K562 (cell line): Measurements from ENCODE around the gene CNFN. TPM values are rescaled to one million over a fixed set of nuclear protein-coding genes. Genes with fewer than 3 reads are reported as not detected.
A peak's percentile ranks its signal among the peaks of the same experiment; 100 is the strongest.

Experiments used
- ATAC-seq: fragments of 200-7000 bp; cut with Tn5 transposase; 3 replicates; pipeline ENCODE4 v1.9.1; 2020; ENCODE audit warnings: moderate library complexity
- BruUV-seq: library from RNA; stranded (reverse); fragments of 400-500 nt; replicated peaks from 2 replicates; lab custom pipeline; 2021; lab: Mats Ljungman, UMichigan
- CTCF ChIA-PET: fragments of 300-600 bp; formaldehyde crosslinking; extraction: SDS; loops from one replicate; lab custom pipeline; 2021; ENCODE audit warnings: low intra/inter-chr PET ratio; lab: Yijun Ruan, JAX
- POLR2A ChIA-PET: fragments of 300-600, 350-650 bp; sonication (Branson Sonifier 250); formaldehyde crosslinking; extraction: SDS; loops from one replicate; lab custom pipeline; 2021; ENCODE audit warnings: antibody characterized with exemption, inconsistent platforms; lab: Yijun Ruan, JAX
- DNase-seq, 4 experiments: peaks; one replicate each; pipeline versions ENCODE4 v3.0.0 to v3.0.0-alpha.2; 2011 to 2018; ENCODE audit warnings: low spot score in 3 of 4, mixed read lengths in 3 of 4; ENCODE audit errors: extremely low read depth in 1 of 4
- FAIRE-seq: peaks from 2 replicates; lab custom pipeline; 2011; peaks lifted over from hg19 to GRCh38; lab: Jason Lieb, UNC
- H2AFZ ChIP-seq: 2 replicates; pipeline ENCODE4 v1.6.0; 2011; ENCODE audit warnings: low read depth, low read length, control low read depth, inconsistent platforms
- H3K27ac ChIP-seq: fragments of 200-600 bp; 3 replicates; pipeline ENCODE4 v1.8.0; 2011; ENCODE audit warnings: low read depth, mild to moderate bottlenecking, control low read depth, inconsistent platforms, low read length, moderate library complexity, mixed read lengths; ENCODE audit errors: extremely low read depth
- H3K27me3 ChIP-seq, 2 experiments: fragments of 300-600 bp in 1 of 2; 2 replicates in 1 of 2; 3 replicates in 1 of 2; pipeline versions ENCODE4 v1.6.0 to v1.8.0; 2011; ENCODE audit warnings: inconsistent platforms in 2 of 2, low read length in 2 of 2, mild to moderate bottlenecking in 1 of 2, mixed read lengths in 1 of 2, moderate library complexity in 1 of 2; ENCODE audit not compliant: control insufficient read depth in 2 of 2, insufficient read depth in 2 of 2
- H3K36me3 ChIP-seq: fragments of 300-600 bp; 3 replicates; pipeline ENCODE4 v1.8.0; 2011; ENCODE audit warnings: mild to moderate bottlenecking, low read length, inconsistent platforms; ENCODE audit not compliant: control insufficient read depth, insufficient read depth
- H3K4me1 ChIP-seq, 2 experiments: fragments of 200-600 bp in 1 of 2; replicated peaks in 1 of 2; 2 replicates in 1 of 2; 3 replicates in 1 of 2; pipeline versions ENCODE4 v1.5.1 to v1.8.0; 2011; ENCODE audit warnings: inconsistent platforms in 2 of 2, low read length in 2 of 2, mild to moderate bottlenecking in 1 of 2, mixed read lengths in 1 of 2, moderate library complexity in 1 of 2; ENCODE audit not compliant: control insufficient read depth in 2 of 2, insufficient read depth in 2 of 2
- H3K4me2 ChIP-seq: 2 replicates; pipeline ENCODE4 v1.6.1; 2011; ENCODE audit warnings: low read length, control low read depth, inconsistent platforms, mixed read lengths; ENCODE audit not compliant: insufficient read depth
- H3K4me3 ChIP-seq: fragments of 200-600 bp; sonication (generic), shearing (Covaris generic); 2 replicates; pipeline ENCODE4 v1.5.1; 2016; ENCODE audit warnings: control low read depth, inconsistent platforms
- H3K79me2 ChIP-seq: fragments of 200-600 bp; 3 replicates; pipeline ENCODE4 v1.8.0; 2011; ENCODE audit warnings: low read length, inconsistent platforms; ENCODE audit not compliant: control insufficient read depth, insufficient read depth
- H3K9ac ChIP-seq, 2 experiments: 2 replicates each; pipeline versions ENCODE4 v1.6.0 to v1.6.1; 2011; ENCODE audit warnings: low read depth in 2 of 2, low read length in 2 of 2, control low read depth in 1 of 2, inconsistent platforms in 1 of 2, mild to moderate bottlenecking in 1 of 2, mixed read lengths in 1 of 2; ENCODE audit not compliant: insufficient read depth in 1 of 2
- H3K9me1 ChIP-seq: one replicate; pipeline ENCODE4 v1.6.0; 2011; ENCODE audit warnings: inconsistent platforms, mild to moderate bottlenecking, low read length, moderate library complexity; ENCODE audit not compliant: control insufficient read depth, insufficient read depth
- H3K9me3 ChIP-seq: replicated peaks from 2 replicates; pipeline ENCODE4 v1.5.1; 2011; ENCODE audit warnings: low read depth, low read length, inconsistent platforms; ENCODE audit not compliant: control insufficient read depth, insufficient read depth
- H4K20me1 ChIP-seq: replicated peaks from 2 replicates; pipeline ENCODE4 v1.6.1; 2011; ENCODE audit warnings: low read length, inconsistent platforms, mixed read lengths; ENCODE audit not compliant: control insufficient read depth, insufficient read depth
- HMG20B ChIP-seq: fragments of 250-450 bp; sonication (Bioruptor Pico); IDR thresholded peaks from 2 replicates; pipeline ENCODE4 v1.5.0; 2021; ENCODE audit warnings: mild to moderate bottlenecking
- NCOA2 ChIP-seq, 2 experiments: fragments of 450-650 bp; IDR thresholded peaks; 2 replicates each; pipeline ENCODE4 v1.6.1; 2018; ENCODE audit warnings: mild to moderate bottlenecking in 2 of 2, moderate library complexity in 1 of 2; ENCODE audit not compliant: partially characterized antibody in 2 of 2
- NONO ChIP-seq, 2 experiments: fragments of 200-400 bp in 1 of 2; fragments of 450-650 bp in 1 of 2; formaldehyde crosslinking in 1 of 2; IDR thresholded peaks; 2 replicates each; pipeline ENCODE4 v1.6.1; 2017; ENCODE audit warnings: low read depth in 2 of 2, mild to moderate bottlenecking in 2 of 2, moderate library complexity in 2 of 2, low read length in 1 of 2
- POLR2G ChIP-seq: fragments of 200-400 bp; formaldehyde crosslinking; IDR thresholded peaks from 2 replicates; pipeline ENCODE4 v1.6.1; 2017; ENCODE audit warnings: low read depth, mild to moderate bottlenecking, antibody characterized with exemption, low read length, moderate library complexity
- XRCC4 ChIP-seq: IDR thresholded peaks from one replicate; pipeline ENCODE4 v1.6.1; 2011; ENCODE audit not compliant: insufficient read depth, insufficient read length; ENCODE audit errors: extremely low read depth
- ZNF165 ChIP-seq: fragments of 250-450 bp; sonication (Bioruptor Pico); IDR thresholded peaks from 2 replicates; pipeline ENCODE4 v1.4.0; 2020; ENCODE audit warnings: borderline replicate concordance
- ZNF707 ChIP-seq: fragments of 250-450 bp; sonication (Bioruptor Pico); conservative IDR thresholded peaks from 2 replicates; pipeline ENCODE4 v1.8.0; 2022; ENCODE audit warnings: inconsistent platforms, mild to moderate bottlenecking, moderate library complexity
- WGBS: fragments of 100-300 bp; shearing (Covaris generic); methylation state at CpG from one replicate; pipeline ENCODE4 v1.1.6; 2016; ENCODE audit warnings: low coverage, mixed read lengths; ENCODE audit not compliant: insufficient coverage; ENCODE audit errors: missing lambda C conversion rate; 5-methylcytosine and 5-hydroxymethylcytosine counted together
- in situ Hi-C: fragments of 300-500 bp; cut with MboI; formaldehyde crosslinking; loops from 4 replicates; pipeline ENCODE4 v1.15.0; 2018; ENCODE audit warnings: inconsistent platforms, mixed read lengths
- intact Hi-C: fragments of 100-400 bp; cut with micrococcal nuclease; formaldehyde crosslinking; loops from 2 replicates; pipeline ENCODE4 v1.14.2; 2022
- polyA plus RNA-seq, 8 experiments: library from polyadenylated mRNA; depleted of rRNA in 4 of 8; stranded (reverse) in 5 of 8; unstranded in 3 of 8; fragments of >200 nt; fragmentation: Nextera tagmentation in 2 of 8; fragmentation: Illumina TruSeq in 1 of 8; extraction: Ambion mirVana in 2 of 8; extraction: Trizol in 1 of 8; gene quantifications; 2 replicates each; pipeline versions ENCODE4 v1.2.1 to v1.2.3, GENCODE V29; 2011 to 2014; ENCODE audit warnings: inconsistent platforms in 1 of 8, missing spikeins in 1 of 8
- total RNA-seq, 7 experiments: library from RNA; depleted of rRNA in 6 of 7; stranded (reverse); fragments of >200 nt in 6 of 7; fragmentation: Illumina TruSeq in 2 of 7; extraction: Trizol in 2 of 7; gene quantifications; 2 replicates each; pipeline versions ENCODE4 v1.2.1 to v1.2.3, GENCODE V29; 2011 to 2021; ENCODE audit warnings: low replicate concordance in 1 of 7

Gene CNFN
- total and polyA plus RNA-seq, 9 of the 15 experiments (the other 6 are each of a cell fraction or from before 2014, with no cell fraction given) = 0.18 to 0.52 (median 0.27) TPM; not detected in 5

DNA sequence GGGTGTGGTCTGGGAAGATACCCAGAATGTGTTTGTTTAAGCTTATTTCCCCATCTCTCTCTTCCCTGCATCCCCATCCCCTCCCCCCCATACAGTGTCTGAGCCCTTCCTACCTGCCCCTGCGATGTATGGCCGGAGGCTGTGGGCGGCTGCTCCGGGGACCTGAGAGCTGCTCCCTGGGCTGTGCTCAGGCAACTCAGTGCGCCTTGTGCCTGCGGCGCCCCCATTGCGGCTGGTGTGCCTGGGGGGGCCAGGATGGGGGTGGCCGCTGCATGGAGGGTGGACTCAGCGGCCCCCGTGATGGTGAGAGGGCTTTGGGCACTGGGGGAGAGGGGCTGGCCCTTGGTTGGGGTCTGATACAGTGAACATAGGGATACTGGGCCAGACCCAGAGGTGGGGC lies 21.7 kb downstream of the CNFN start:
- WGBS = 81% methylated on average over 10 of the region's 11 CpGs
- 0 out of 2 replicates have a peak, but pooled peaks cover 2% of the 10 kb centered on the region for H3K9me3 ChIP-seq
- DNase-seq (no peak), FAIRE-seq (no peak), ATAC-seq (no peak)
- no peak overlapping the region for H2AFZ ChIP-seq
- no peaks in the 10 kb centered on the region for H3K9me1 ChIP-seq
- H4K20me1 ChIP-seq = no peaks in the 10 kb centered on the region
- no peak overlapping the region for H3K27ac ChIP-seq
- in situ Hi-C loops (no loop called here), intact Hi-C loops (no loop called here)
- no peak overlapping the region for H3K4me3 ChIP-seq
- peaks cover 6% of the 10 kb centered on the region; the same call in 2 of the 3 replicates for H3K36me3 ChIP-seq
- peaks cover 0 to 27% of the 10 kb centered on the region in 2 experiments; a peak in 2 of 5 replicates for H3K4me1 ChIP-seq
- ChIA-PET POLR2A (interaction anchor here (0.7 kb wide), 1 partner anchor 201 kb away, joined by 3 read pairs; no protein-coding TSS in a partner anchor), CTCF (no interaction called here)
- TF ChIP-seq POLR2G (0 out of 2 replicates have a peak, but pooled peaks have one; percentile 29), HMG20B (CRISPR knock-in tag) (no peak)
- no peaks in the 10 kb centered on the region for H3K27me3 ChIP-seq
- BruUV-seq = no TSS peak
- no peak overlapping the region for H3K9ac ChIP-seq
- H3K79me2 ChIP-seq = no peaks in the 10 kb centered on the region
- no peak overlapping the region for H3K4me2 ChIP-seq

DNA sequence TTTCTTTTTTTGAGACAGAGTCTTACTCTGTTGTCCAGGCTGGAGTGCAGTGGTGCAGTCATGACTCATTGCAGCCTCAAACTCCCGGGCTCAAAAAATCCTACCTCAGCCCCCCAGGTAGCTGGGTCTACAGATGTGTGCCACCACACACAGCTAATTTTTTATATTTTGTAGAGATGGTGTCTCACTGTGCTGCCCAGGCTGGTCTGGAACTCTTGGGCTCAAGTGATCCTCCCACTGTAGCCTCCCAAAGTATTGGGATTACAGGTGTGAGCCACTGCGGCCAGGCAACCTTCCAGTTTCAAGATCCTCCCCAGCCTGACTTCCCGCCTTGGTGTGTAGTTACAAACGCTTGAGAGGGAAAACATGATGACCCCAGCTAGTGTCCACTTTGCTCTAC lies 22.2 kb downstream of the CNFN start:
- 30% methylated on average over 4 of the region's 4 CpGs for WGBS
- Histone ChIP-seq H3K36me3 (peaks cover 6% of the 10 kb centered on the region; the same call in 2 of the 3 replicates), H3K79me2 (no peaks in the 10 kb centered on the region), H3K9me1 (no peaks in the 10 kb centered on the region), H3K9ac (no peak overlapping the region), H3K9me3 (peaks cover 2% of the 10 kb centered on the region; the same call in 1 of the 2 replicates), H4K20me1 (no peaks in the 10 kb centered on the region), H3K4me3 (no peak overlapping the region), H3K4me2 (no peak overlapping the region), H2AFZ (no peak overlapping the region), H3K4me1 (peaks cover 0 to 27% of the 10 kb centered on the region in 2 experiments; a peak in 2 of 5 replicates), H3K27me3 (no peaks in the 10 kb centered on the region), H3K27ac (no peak overlapping the region)
- intact Hi-C loops = no loop called here
- in situ Hi-C loops = no loop called here
- DNase-seq (no peak), FAIRE-seq (no peak), ATAC-seq (no peak)
- BruUV-seq = no TSS peak
- TF ChIP-seq NONO (IDR thresholded peaks at IDR 0.05; ENCODE audit: low read depth in 2 of 2, low read length in 1 of 2) (no peak), ZNF707 (CRISPR knock-in tag) (no peak), XRCC4 (no peak), NCOA2 (IDR thresholded peaks at IDR 0.05; ENCODE audit: partially characterized antibody in 2 of 2) (no peak), ZNF165 (no peak)
- POLR2A ChIA-PET = interaction anchor here (0.6 to 0.7 kb wide), 3 partner anchors 21 to 1563 kb away, joined by 3 read pairs; no protein-coding TSS in a partner anchor
- CTCF ChIA-PET = no interaction called here
